Measurements from ENCODE around the gene STK38. TPM values are rescaled to one million over a fixed set of nuclear protein-coding genes. Genes with fewer than 3 reads are reported as not detected.

Gene STK38
- total and polyA plus RNA-seq, 2 of the 4 experiments (the other 2 are of a cell fraction): 10.6 to 19.7 TPM

- Histone ChIP-seq H3K18ac (ENCODE audit: low read depth, low read length) (no peak overlapping the region; the same call in 1 of the 2 replicates), H3K4ac (ENCODE audit: low read depth, low read length) (peak overlapping the region; percentile 96; the same call in 1 of the 2 replicates), H2BK5ac (ENCODE audit: low read depth, low read length, poor library complexity, severe bottlenecking) (no peak overlapping the region), H4K91ac (ENCODE audit: insufficient read depth, low read depth, low read length) (peak overlapping the region; percentile 52; the same call in 1 of the 2 replicates), H3K36me3 (ENCODE audit: control insufficient read depth, insufficient read depth, low read length) (no peaks in the 10 kb centered on the region), H3K9ac (ENCODE audit: low read depth, low read length) (no peak overlapping the region), H3K4me2 (ENCODE audit: low read depth, low read length) (no peak overlapping the region), H3K79me1 (ENCODE audit: low read depth in 1 of 2, low read length in 2 of 2) (peaks cover 4 to 18% of the 10 kb centered on the region in 2 experiments; a peak in 3 of 4 replicates), H3K27me3 (ENCODE audit: control insufficient read depth, insufficient read depth, low read length) (no peaks in the 10 kb centered on the region), H3K14ac (replicated peaks; ENCODE audit: low read depth, low read length) (no peak overlapping the region), H3K27ac (ENCODE audit: insufficient read depth, low read length) (no peak overlapping the region), H2BK20ac (ENCODE audit: low read depth, low read length) (peak overlapping the region; percentile 70; the same call in 1 of the 2 replicates), H3K9me1 (ENCODE audit: insufficient read depth, low read length) (peaks cover 15% of the 10 kb centered on the region), H2AK5ac (ENCODE audit: low read depth, low read length) (peak overlapping the region; percentile 43; the same call in 1 of the 2 replicates), H2BK120ac (ENCODE audit: low read depth, low read length) (peak overlapping the region; percentile 79), H2AK9ac (replicated peaks; ENCODE audit: low read depth, low read length, poor library complexity) (peak overlapping the region; percentile 26), H2AFZ (replicated peaks; ENCODE audit: low read length, poor library complexity) (no peak overlapping the region), H3K23ac (ENCODE audit: low read depth, low read length) (no peak overlapping the region), H4K5ac (ENCODE audit: low read depth, low read length) (0 out of 2 replicates have a peak overlapping the region, but pooled peaks have one; percentile 4), H4K8ac (ENCODE audit: low read depth in 2 of 2, low read length in 2 of 2) (peak overlapping the region in 1 of 2 experiments; percentile 24; a peak in 1 of 4 replicates), H2BK15ac (ENCODE audit: low read depth, low read length) (no peak overlapping the region; the same call in 2 of the 3 replicates), H3K9me3 (ENCODE audit: control insufficient read depth, insufficient read depth, low read length) (no peaks in the 10 kb centered on the region), H3K4me1 (ENCODE audit: control insufficient read depth, insufficient read depth, low read length) (peaks cover 13% of the 10 kb centered on the region), H3K56ac (ENCODE audit: extremely low read depth, insufficient read depth, low read length) (no peak overlapping the region), H3K4me3 (ENCODE audit: insufficient read depth, low read depth, low read length) (no peak overlapping the region), H4K20me1 (ENCODE audit: insufficient read depth, low read length) (no peaks in the 10 kb centered on the region; the same call in 1 of the 2 replicates)
- WGBS, 2 experiments (ENCODE audit: extremely low coverage in 2 of 2, insufficient read length in 1 of 2): no CpG with 5 or more reads among the region's 2 CpGs
- ChIA-PET POLR2A (ENCODE audit: unreplicated experiment) (interaction anchor here (1.0 kb wide), 1 partner anchor 23 kb away, joined by 9 read pairs; no protein-coding TSS in a partner anchor), CTCF (interaction anchor here (0.6 kb wide), 1 partner anchor 22 kb away, joined by 5 read pairs; no protein-coding TSS in a partner anchor)
- ATAC-seq (ENCODE audit: low read depth) (peak; percentile 75), DNase-seq (peak; percentile 79)
- dilution Hi-C loops (cut with HindIII; ENCODE audit: low sequenced_read_pairs, unreplicated experiment): no loop called here
- in situ Hi-C loops (cut with MboI; ENCODE audit: low sequenced_read_pairs): no loop called here
- no peak for TF ChIP-seq FOS (IDR thresholded peaks at IDR 0.05; ENCODE audit: low read depth, low read length)
- TF ChIP-seq BHLHE40 (IDR thresholded peaks at IDR 0.05; ENCODE audit: low read depth, low read length): peak; percentile 42; the same call in 1 of the 2 replicates
- intact Hi-C loops (cut with micrococcal nuclease): loop anchor here (1.0 to 5.0 kb wide), 2 partner anchors 8 to 45 kb away; no protein-coding TSS in a partner anchor
- BruUV-seq (replicated peaks): no TSS peak
Observed at GRCh38 chr6:36577301-36577700, 30.0 kb upstream of the STK38 start.
